ENCODE data around the gene AQP6.

AQP6 gene

DNA sequence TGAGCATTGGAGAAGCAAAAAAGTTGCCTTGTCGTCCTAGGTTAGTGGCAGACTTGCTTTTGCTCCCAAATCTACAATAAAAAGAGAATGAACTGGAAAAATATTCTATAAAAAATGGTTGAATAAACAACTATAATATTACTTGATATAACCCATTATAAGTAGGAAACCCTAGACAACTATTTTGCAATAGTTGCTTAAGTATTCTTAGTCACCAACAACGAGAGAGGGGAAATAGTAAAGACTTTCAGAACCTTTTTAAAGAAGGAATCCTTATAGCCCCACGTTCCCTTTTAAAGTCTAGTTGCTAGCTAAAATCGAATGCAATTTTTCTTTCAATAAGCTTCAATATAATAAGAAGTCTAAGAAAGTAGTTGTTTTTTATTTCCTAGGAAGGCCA lies 17.5 kb downstream of the AQP6 start:
- DNase-seq (ENCODE audit: low read depth): no peak

DNA sequence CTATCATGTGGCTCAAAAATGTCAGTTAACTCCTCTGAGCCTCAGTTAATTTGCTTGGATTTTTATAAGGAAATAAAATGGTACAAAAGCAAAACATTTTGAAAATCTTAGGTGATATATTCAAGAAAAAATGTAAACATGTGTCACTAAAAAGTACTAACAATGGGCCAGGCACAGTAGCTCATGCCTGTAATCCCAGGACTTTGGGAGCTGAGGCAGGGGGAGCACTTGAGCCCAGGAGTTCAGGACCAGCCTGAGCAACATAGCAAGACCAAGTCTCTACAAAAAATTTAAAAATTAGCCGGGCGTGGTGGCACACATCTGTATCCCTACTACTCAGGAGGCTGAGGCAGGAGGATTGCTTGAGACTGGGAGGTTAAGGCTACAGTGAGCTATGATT lies 25.7 kb downstream of the AQP6 start:
- no peak for DNase-seq (ENCODE audit: low read depth)

DNA sequence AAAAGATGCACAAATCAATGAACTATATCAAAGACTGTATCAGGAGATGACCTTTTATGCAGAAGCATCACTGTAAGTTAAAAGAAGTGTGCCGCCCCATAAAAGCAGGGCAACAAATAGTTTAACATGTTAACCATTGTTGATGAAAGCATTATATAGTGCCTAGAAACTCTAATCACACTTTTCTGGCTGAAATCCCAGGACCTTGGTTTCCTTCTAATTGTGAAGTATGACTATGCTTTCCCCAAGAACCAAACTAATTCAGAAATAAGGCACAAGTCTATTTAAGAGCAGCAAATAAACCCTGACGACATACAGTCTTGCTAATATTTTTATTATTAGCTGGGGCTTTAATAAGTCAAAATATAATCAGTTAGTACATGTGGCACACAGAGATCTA lies 30.8 kb downstream of the AQP6 start:
- DNase-seq (ENCODE audit: low read depth): no peak

DNA sequence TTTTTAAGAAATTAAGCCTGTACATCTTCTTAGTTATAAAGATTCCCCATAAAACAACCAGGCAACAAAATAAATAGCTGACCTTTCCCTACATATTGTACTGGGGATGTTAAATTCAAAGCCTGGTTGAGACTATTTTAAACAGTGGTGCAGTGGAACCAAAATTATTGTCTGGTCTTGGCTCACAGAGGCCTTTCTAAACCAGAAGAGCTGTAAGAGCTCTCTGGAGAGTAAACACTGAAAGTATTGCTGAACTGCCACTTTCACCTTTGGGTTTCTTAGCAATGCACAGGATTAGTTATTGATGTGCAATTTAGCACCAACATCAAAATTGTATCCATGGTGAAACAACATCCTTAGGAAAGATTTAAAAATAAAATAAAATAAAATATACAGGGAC lies 31.9 kb downstream of the AQP6 start:
- no peak for DNase-seq (ENCODE audit: low read depth)

DNA sequence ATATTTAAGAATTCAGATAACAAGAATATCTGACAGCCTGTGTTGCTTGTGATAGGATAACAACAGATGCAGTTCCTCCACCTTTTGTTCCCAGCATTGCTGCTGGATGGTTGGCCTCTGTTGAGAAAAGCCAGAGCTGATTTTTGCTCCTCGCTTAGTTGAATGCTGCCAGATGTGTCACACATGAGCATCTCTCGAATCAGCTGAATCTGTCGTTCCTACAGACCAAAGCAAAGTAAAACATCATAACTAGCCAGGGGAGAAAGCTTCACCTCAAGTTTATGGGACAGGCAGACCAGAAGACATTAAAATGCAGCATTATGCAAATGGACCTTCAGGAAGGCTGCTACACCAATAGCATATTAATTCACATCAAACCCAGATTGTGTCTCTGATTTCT lies 32.4 kb downstream of the AQP6 start:
- no peak for DNase-seq (ENCODE audit: low read depth)

DNA sequence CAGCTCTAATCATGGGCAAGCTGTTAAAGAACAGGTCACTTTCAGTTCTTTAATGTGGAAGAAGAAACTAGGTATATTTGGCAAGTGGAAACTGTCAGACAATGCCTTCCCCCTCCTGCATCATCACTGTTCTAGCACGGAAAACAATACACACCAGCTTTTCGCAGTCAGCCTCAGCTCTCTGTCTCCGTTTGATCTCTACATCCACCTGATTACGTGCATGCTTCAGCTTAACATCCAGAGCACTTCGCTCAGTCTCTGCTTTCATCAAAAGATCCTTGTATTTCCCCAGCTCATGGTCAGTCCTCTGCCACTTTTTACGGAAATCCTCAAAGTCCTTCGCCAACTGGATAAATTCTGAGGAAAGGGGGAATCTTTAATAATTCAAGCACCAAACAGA lies 33.5 kb downstream of the AQP6 start:
- no peak for DNase-seq (ENCODE audit: low read depth)

DNA sequence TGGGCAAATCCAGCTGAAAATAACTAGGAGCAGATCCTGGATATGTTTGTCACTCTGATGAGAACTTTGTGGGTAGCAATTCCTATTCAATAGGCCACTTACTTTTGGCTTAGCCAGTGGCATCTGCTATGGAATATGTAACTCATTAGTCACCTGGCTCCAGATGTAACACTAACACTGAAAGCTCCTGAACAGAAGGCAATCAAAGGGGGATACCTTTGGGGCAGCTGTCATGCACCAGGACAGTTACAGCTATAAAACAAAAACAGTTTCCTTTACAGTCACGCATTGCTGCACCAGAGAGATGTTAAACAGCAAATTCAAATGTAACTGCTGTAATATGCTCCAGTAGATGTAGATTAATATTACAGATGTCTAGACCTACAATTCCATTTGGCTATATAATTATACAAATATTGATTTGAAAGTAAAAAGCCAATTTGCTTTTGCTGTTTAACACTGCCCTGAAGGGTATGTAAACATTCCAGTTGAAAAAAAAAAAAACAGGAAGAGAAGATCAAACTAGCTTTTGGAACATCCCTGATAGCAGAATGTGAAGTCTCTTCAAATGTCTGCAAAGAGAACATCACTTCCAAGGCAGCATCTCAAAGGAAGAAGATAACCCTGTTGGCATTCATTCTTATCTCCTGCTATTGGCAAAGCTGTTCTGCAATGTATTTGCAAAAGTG lies 34.2 kb downstream of the AQP6 start:
- no peak for DNase-seq (ENCODE audit: low read depth)

DNA sequence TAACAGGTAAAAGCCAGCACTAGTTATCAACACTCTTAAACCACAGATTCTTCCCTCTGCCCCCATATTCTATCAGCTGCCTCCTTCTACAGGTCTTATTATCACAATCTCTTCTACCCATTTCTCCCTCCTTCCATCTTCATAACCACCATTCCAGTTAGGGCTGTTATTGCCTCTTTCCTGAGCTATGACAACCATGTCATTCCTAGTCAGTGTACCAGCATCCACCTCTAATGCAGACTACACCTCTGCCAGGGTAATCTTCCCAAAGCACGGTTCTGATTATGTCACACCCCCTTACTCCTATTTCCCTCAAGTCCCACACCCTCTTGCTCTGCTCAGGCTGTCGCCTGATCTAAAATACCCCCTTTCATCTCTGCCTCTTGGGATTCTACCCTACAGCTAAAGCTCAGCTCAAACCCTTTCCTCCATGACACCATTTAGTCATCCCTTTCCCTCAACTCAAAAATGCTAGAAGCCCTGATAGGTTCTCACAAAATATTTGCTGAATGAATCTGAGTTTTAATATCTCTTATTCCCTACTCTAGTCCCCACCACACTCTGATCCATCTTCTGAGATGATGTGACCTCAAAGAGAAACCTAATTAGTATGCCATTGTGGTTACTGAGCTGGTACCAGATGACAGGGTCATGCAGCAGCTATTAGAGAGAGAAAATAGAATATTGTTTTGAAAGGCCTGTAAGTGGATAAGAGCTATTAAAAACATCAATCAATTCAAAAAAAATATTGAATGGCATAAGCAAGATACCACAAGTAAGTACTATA lies 40.8 kb downstream of the AQP6 start:
- no peak for DNase-seq (ENCODE audit: low read depth)

DNA sequence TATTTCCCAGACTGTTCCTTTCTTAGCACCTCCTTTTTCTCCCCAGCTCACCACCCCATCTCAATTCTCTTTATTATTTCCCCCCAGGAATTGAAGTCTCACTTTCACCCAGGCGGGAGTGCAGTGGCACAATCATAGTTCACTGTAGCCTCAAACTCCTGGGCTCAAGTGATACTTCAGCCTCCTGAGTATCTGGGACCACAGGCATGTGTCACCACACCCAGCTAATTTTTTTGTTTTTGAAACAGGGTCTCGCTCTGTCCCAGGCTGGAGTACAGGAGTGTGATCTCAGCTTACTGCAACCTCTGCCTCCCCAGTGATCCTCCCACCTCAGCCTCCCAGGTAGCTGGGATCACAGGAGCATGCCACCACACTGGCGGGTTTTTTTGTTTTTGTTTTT lies 41.6 kb downstream of the AQP6 start:
- DNase-seq (ENCODE audit: low read depth): no peak

DNA sequence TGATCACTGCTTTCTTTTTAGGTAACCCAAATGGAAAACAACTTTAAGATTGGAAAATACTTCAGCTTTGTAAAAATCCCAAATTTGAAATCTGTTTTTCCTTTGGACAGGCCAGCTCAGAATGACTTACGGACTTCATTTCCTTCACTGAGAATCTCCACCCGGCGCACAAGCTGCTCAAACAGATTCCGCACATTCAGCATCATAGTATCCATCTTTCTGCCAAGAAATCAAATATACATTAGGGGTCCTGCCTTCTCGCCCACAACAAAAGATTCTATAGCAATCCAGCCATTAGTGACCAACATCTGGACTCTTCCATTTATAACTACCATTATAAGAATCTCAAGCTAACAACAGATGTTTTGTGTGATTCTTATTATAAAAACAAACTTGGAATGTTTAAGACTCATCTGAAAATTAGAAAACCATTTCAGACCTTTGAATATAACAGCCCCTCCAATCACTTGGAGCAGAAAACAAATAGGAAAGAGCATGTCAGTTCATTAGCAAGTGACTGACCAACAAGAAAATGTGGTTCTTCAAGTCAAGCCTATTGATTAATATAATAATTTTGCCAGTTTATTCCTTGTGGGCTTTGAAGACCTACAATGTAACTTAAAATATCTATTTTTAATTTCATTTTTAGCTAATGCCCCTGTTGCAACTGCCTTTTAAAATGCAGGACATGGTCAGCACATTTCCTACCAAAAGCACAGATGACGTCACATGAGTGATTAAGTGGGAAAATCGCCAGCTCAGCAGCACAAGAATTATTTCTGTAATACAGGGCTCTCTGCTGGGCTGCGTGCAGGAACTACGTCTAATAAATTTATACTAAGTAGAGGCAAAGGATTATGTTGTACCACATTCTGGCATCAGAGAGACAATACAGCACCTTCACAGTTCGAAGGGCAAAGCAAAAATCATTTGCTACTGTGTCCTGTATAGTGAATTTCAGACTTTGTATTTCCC lies 44.0 kb downstream of the AQP6 start:
- DNase-seq (ENCODE audit: low read depth): no peak

DNA sequence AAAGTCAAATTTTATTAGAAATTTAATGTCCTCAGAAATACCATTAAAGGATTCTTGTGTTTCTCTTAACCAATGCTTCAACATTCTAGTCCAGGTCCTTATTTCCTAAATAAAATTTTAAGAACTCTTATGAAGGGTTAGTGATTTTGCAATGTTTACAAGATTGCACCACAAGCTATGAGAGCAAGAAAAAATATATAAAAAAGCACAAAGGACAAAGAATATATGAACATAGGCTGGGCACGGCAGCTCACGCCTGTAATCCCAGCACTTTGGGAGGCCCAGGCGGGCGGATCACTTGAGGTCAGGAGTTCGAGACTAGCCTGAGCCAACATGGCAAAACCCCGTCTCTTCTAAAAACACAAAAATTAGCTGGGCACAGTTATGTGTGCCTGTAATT lies 44.9 kb downstream of the AQP6 start:
- no peak for DNase-seq (ENCODE audit: low read depth)

DNA sequence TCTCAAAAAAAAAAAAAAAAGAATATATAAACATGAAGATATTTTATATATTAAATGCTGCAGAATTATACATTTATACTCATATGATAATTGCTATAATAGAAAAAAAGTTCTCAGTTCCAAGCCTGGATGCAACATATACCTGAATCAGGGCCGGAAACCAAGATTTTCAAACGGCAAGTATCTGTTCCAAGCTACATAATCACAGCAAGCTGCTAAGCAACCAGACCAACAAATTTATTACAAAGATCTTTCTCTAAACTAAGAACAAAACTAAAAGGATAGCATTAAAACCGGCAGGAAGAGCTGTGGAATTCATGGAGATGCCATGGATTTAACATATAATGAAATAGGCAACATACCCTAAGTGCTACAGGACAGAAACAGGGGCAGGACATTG lies 45.4 kb downstream of the AQP6 start:
- DNase-seq (ENCODE audit: low read depth): no peak

DNA sequence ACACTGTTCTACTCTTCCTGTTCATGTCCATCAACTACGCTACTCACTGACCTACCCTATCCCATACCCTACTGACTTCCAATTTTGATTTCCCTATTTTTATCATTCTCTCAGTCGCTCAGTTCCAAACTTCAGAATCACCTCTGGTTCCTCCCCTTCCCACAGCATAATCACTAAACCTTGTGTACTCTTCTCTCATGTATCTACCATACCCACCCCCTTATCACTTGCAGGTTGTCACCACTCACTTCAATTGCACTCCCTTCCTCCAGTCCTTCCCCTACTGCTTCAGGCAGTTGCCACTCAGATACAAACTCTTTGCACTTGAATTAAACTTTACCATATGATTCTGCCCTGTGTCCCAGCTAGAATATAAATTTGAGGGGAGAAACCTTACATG lies 46.2 kb downstream of the AQP6 start:
- DNase-seq (ENCODE audit: low read depth): no peak

DNA sequence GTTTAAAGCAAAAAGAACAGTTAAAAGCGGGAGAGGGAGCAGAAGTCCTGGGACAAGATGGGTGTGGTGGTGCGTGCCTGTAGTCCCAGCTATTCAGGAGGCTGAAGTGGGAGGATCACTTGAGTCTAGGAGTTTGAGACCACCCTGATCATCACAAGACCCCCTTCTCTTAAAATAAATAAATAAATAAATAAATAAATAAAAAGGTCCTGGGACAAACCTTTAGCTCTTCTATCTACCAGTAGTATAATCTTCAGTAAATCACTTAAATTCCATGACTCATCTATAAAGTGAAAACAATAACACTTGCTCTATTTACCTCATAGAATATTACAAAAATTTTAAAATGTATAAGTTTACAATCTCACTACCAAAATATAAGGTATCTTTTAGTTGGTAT lies 46.8 kb downstream of the AQP6 start:
- DNase-seq (ENCODE audit: low read depth): no peak

DNA sequence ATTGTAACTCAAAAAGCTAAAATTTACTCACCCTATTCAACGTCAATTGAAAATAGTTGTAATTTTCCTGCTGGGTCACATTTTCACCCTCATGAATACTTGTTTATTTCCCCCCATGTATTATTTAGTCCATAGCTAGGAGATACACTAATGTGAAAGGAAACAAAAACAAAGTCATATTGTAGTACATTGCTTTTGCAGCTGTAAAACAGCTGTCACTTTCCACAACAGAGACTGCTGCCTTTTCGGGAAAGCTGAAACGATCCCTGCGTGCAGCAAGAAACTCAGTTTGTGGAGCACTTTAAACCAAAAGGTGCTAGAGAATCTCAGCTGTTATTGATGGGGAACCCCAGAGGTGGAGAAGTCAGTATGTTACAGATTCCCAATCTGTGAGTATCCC lies 48.3 kb downstream of the AQP6 start:
- no peak for DNase-seq (ENCODE audit: low read depth)

DNA sequence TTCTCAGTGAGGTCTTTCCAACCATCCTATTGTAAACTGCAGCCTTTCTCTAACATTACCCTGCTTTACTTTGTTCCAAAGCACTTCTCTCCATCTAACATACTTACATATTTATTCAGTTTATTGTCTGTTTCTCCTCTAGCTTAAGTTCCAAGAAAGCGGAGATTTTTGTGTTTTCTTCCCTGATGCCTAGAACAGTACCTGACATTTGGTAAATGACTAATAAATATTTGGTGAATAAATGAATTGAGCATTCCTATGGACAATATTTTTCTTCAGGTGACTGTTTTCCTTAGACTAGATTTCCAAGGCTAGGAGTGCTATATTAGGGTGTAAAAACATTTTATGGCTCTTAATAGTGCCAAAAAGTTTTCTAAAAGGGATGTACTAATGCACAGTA lies 50.2 kb downstream of the AQP6 start:
- no peak for DNase-seq (ENCODE audit: low read depth)

DNA sequence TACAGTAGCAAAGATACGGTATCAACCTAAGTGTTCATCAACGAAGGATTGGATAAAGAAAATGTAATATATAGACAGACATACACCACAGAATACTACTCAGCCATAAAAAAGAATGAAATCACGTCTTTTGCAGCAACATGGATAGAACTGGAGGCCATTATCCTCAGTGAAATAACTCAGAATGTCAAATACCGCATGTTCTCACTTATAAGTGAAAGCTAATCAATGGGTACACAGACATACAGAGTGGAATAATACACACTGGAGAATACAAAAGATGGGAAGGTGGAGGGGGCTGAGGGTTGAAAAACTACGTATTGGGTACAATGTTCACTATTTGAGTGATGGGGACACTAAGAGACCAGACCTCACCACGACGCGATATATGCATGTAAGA lies 51.5 kb downstream of the AQP6 start:
- DNase-seq (ENCODE audit: low read depth): no peak

DNA sequence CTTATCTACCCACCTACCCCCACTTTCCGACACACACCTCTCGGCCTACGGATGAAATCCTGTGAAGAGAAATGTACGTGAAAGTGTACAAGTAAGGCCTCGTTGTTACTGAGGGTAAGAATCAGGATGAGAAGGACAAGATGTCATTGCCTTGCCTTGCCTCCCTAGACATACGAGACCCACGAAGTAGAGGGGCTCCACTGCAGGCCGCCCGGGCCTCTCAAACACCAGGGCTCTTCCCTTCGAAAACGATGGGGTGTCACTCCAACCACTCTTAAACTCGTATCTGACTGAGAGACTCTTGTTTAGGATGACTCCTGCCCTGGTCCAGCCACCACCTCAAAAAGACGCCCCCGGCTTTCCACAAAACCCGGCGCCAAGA lies 52.0 kb downstream of the AQP6 start:
- DNase-seq (ENCODE audit: low read depth): peak; percentile 12

DNA sequence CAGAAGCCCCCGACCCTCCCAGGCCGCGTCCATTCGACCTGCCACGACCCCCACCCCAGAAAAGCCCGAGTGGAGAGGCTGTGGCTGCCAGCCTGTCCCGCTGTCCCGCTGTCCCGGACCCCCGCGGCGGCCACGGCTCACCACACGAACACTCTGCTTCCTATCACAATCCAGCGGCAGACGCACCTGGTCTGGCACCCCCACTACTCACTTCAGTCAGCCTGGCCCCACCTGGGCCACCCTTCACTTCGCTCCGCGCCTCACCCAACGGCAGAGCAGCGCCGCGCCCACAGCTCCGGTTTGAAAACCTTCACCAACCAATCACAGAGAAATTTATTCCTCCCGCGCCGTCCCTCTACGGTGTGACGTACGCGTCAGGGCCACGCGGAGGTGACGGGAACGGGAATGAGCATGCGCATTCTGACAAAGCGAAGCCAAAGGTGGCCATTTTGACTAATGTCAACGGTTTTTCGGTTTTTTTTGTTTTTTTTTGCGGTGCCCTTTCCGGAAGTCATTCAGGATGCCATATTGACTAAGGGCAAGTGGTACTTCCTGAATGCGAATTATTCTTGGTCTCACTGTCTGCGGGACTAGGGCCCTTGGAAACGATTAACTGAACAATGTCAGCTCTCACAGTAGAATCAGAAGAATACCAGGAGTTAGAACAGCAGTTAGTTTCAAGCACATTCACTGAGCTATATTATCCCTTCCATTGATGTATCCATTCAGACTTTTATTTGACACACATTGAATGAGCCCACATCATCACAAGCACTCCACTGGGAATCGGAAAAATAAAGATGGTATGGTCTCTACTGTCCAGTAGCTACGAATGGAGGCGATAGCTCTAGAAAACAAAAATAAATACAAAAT lies 52.7 kb downstream of the AQP6 start, which contains the start of gene RACGAP1:
RACGAP1 (minus strand) TSS at position 308 of the 873 bp plus-strand sequence. CDS start 8,779 bp downstream, outside the sequence.
- DNase-seq (ENCODE audit: low read depth): peak; percentile 95

DNA sequence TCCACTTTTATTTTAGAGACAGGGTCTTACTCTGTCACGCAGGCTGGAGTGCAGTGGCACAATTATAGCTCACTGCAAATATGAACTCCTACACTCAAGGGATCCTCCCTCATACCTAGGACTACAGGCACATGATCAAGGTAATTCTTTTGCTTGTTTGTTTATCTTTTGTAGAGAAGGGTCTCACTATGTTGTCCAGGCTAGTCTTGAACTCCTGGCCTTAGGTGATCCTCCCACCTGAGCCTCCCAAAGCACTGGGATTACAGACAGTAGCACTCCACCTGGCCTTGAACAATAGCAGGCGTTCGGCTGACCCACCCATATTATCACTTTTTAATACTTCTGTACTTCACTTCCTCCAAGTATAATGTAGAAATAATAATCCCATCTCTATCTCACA lies 53.9 kb downstream of the AQP6 start:
- DNase-seq (ENCODE audit: low read depth): no peak

All from HS-27A (cell line).